Thyroid gland (tissue), 4 donors: ENCODE data around the gene KIAA1191.

Experiments used
- POLR2A ChIP-seq, 2 donors: fragments of 450-650 bp; IDR thresholded peaks; one replicate each; pipeline ENCODE4 v1.6.1; 2017; ENCODE audit warnings: antibody characterized with exemption in 2 of 2, mild to moderate bottlenecking in 2 of 2, moderate library complexity in 1 of 2
- TF ChIP-seq, protein P1 (sequence below), 6 experiments: fragments of 200-600 bp in 3 of 6; fragments of 450-650 bp in 3 of 6; sonication (generic) in 3 of 6; IDR thresholded peaks; one replicate each; pipeline ENCODE4 v1.5.1; 2016 to 2019; ENCODE audit warnings: antibody characterized with exemption in 6 of 6, mild to moderate bottlenecking in 2 of 6, inconsistent platforms in 1 of 6, moderate library complexity in 1 of 6

DNA sequence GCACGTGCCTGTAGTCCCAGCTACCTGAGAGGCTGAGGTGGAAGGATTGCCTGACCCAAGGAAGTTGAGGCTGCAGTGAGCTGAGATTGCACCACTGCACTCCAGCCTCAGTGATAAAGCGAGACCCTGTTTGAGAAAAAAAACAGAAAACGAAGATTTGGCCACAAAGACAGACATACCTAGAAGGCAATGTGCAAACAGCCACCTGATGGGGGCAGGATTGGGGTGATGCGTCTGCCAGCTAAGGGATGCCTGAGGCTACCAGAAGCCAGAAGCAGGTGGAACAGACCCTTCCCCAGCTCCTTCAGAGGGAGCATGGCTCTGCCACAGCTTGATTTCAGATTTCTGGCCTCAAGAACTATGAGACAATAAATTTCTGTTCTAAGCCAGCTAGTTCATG is 29.9 kb upstream of the KIAA1191 start:
- TF ChIP-seq, protein P1, sequence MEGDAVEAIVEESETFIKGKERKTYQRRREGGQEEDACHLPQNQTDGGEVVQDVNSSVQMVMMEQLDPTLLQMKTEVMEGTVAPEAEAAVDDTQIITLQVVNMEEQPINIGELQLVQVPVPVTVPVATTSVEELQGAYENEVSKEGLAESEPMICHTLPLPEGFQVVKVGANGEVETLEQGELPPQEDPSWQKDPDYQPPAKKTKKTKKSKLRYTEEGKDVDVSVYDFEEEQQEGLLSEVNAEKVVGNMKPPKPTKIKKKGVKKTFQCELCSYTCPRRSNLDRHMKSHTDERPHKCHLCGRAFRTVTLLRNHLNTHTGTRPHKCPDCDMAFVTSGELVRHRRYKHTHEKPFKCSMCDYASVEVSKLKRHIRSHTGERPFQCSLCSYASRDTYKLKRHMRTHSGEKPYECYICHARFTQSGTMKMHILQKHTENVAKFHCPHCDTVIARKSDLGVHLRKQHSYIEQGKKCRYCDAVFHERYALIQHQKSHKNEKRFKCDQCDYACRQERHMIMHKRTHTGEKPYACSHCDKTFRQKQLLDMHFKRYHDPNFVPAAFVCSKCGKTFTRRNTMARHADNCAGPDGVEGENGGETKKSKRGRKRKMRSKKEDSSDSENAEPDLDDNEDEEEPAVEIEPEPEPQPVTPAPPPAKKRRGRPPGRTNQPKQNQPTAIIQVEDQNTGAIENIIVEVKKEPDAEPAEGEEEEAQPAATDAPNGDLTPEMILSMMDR (IDR thresholded peaks at IDR 0.05): no peak
- no peak for TF ChIP-seq POLR2A (IDR thresholded peaks at IDR 0.05)
